Natural killer cell (primary cell): ENCODE results near the gene C10orf67. TPM values are rescaled to one million over a fixed set of nuclear protein-coding genes. Genes with fewer than 3 reads are reported as not detected.

Experiments used
- ATAC-seq, 3 donors: fragments of 150-1000 bp in 2 of 3; fragments of 200-7000 bp in 1 of 3; cut with Tn5 transposase; 1 replicate in 1 of 3; 2 replicates in 2 of 3; pipeline ENCODE4 v1.10.0; 2021; ENCODE audit warnings: mild to moderate bottlenecking in 2 of 3, moderate library complexity in 2 of 3
- DNase-seq, 2 donors: peaks; one replicate each; pipeline versions ENCODE4 v3.0.0 to v3.0.0-alpha.2; 2013 to 2021; ENCODE audit warnings: mixed read lengths in 1 of 2
- H3K27ac ChIP-seq: one replicate; pipeline ENCODE4 v1.5.1; 2013; ENCODE audit warnings: mild to moderate bottlenecking, low read length
- H3K27me3 ChIP-seq: one replicate; pipeline ENCODE4 v1.6.1; 2013; ENCODE audit warnings: low read length; ENCODE audit not compliant: control insufficient read depth, insufficient read depth
- H3K36me3 ChIP-seq: one replicate; pipeline ENCODE4 v1.6.1; 2013; ENCODE audit warnings: low read length; ENCODE audit not compliant: control insufficient read depth, insufficient read depth
- H3K4me1 ChIP-seq: one replicate; pipeline ENCODE4 v1.6.1; 2013; ENCODE audit warnings: low read length; ENCODE audit not compliant: control insufficient read depth, insufficient read depth
- H3K4me3 ChIP-seq: one replicate; pipeline ENCODE4 v1.5.1; 2013; ENCODE audit warnings: low read length
- H3K9me3 ChIP-seq: one replicate; pipeline ENCODE4 v1.6.1; 2013; ENCODE audit warnings: low read length; ENCODE audit not compliant: control insufficient read depth, insufficient read depth
- H3K27ac Mint-ChIP-seq, 2 donors: one replicate each; pipeline ENCODE4 v1.8.0; 2022; ENCODE audit warnings: mild to moderate bottlenecking in 2 of 2, mixed read lengths in 2 of 2, moderate library complexity in 1 of 2
- H3K27me3 Mint-ChIP-seq, 2 donors: one replicate each; pipeline ENCODE4 v1.8.0; 2022; ENCODE audit warnings: low read depth in 2 of 2, mixed read lengths in 2 of 2
- H3K36me3 Mint-ChIP-seq: one replicate; pipeline ENCODE4 v1.8.0; 2022; ENCODE audit warnings: mixed read lengths
- H3K4me1 Mint-ChIP-seq, 2 donors: one replicate each; pipeline ENCODE4 v1.8.0; 2022; ENCODE audit warnings: mixed read lengths in 2 of 2
- H3K4me3 Mint-ChIP-seq: one replicate; pipeline ENCODE4 v1.8.0; 2022; ENCODE audit warnings: mild to moderate bottlenecking, moderate library complexity, mixed read lengths
- H3K9me3 Mint-ChIP-seq, 2 donors: one replicate each; pipeline ENCODE4 v1.8.0; 2022; ENCODE audit warnings: mixed read lengths in 2 of 2
- WGBS: methylation state at CpG from one replicate; pipeline ENCODE4 v1.1.7; 2013; ENCODE audit warnings: missing lambda C conversion rate; ENCODE audit not compliant: insufficient coverage; 5-methylcytosine and 5-hydroxymethylcytosine counted together
- intact Hi-C: fragments of 100-400 bp; cut with micrococcal nuclease; formaldehyde crosslinking; loops from one replicate; pipeline ENCODE4 v1.14.2; 2022
- total RNA-seq, 4 donors: library from RNA; stranded (reverse); fragments of 120-200 nt in 1 of 4; gene quantifications; one replicate each; pipeline versions ENCODE4 v1.2.3 to v1.2.4, GENCODE V29; 2013 to 2022
- TF ChIP-seq, protein P1 (sequence below): fragments of 200-600 bp; IDR thresholded peaks from one replicate; pipeline ENCODE4 v1.8.0; 2022; ENCODE audit warnings: antibody characterized with exemption

C10orf67 gene
- total RNA-seq, 3 donors from 2014 or later (not counting 1 experiment from before 2014, with no cell fraction given), result not detected

DNA sequence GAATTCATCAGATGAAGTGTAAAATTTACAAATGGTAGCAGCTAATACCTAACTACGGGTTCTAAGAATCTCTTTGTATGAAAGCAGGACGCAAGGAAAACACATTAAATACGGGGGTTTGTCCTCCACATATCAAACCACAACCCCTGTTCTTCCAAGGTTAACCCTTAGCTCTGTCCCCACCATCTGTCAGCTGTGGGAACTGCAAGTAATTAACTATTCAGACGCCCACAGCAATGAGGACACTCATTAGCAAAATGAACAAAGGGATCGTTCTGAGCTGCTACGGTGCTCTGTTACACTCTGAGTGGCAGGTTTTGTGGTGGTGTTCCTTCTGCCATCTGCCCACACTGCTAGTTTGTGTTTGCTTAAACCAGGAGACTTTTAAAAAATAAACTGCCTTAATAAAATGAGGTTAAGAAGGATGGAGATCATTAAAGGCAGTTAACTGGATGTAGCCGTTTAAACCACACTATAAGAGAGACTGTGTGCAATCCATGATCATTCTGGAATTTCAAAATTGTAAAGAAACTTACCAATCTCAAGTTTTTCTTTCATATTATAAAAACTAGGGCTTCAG, 51.4 kb downstream of the C10orf67 start:
- Mint-ChIP-seq H3K4me1 (no peaks in the 10 kb centered on the region), H3K9me3 (no peaks in the 10 kb centered on the region), H3K4me3 (no peak overlapping the region), H3K36me3 (no peaks in the 10 kb centered on the region), H3K27ac (no peak overlapping the region), H3K27me3 (peaks cover 6 to 11% of the 10 kb centered on the region in 2 donors)
- no peak overlapping the region for H3K4me3 ChIP-seq
- intact Hi-C loops, result no loop called here
- TF ChIP-seq, protein P1, sequence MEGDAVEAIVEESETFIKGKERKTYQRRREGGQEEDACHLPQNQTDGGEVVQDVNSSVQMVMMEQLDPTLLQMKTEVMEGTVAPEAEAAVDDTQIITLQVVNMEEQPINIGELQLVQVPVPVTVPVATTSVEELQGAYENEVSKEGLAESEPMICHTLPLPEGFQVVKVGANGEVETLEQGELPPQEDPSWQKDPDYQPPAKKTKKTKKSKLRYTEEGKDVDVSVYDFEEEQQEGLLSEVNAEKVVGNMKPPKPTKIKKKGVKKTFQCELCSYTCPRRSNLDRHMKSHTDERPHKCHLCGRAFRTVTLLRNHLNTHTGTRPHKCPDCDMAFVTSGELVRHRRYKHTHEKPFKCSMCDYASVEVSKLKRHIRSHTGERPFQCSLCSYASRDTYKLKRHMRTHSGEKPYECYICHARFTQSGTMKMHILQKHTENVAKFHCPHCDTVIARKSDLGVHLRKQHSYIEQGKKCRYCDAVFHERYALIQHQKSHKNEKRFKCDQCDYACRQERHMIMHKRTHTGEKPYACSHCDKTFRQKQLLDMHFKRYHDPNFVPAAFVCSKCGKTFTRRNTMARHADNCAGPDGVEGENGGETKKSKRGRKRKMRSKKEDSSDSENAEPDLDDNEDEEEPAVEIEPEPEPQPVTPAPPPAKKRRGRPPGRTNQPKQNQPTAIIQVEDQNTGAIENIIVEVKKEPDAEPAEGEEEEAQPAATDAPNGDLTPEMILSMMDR, result no peak
- H3K36me3 ChIP-seq, result no peaks in the 10 kb centered on the region
- peak in 1 of 3 donors; percentile 45 for ATAC-seq
- no peaks in the 10 kb centered on the region for H3K9me3 ChIP-seq
- peak in 1 of 2 donors; percentile 45 for DNase-seq
- no peaks in the 10 kb centered on the region for H3K4me1 ChIP-seq
- H3K27me3 ChIP-seq, result no peaks in the 10 kb centered on the region
- H3K27ac ChIP-seq, result no peak overlapping the region
- WGBS, result 16% methylated on average over 6 of the region's 7 CpGs

DNA sequence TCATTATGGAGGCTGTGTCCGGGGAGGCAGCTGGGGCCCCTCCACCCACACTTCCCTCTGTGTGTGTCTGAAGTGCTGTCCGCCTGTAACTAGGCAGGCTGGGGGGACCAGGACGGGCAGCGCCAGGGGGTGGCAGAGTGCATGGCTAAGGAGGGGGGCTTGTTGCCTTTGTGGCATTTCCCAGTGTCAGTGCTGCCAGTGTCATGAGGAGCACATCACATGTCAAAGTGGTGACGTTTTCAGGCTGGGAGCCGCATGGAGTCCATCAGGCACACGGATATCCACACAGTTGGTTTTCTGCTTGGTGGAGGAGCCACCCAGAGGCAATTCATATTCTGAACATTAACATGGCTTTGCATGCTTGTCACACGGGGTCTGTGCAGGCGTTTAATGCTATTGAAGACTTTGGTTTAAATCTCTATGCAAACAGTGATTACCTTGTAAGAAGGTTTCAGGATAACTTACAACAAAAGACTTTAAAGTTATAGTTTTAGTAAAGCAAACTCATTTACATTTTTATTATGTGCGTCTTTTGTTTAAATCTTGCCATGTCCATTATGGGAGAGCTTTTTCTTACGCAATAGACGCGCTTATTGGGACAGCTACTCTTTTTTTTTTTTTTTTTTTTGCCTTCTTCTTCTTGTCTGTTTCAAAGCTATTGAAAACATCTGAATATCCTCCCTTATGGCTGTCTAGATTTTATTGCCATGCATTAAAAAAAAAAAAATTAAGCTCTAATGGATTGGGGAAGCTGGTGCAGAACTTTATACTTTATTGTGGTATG, 52.9 kb downstream of the C10orf67 start:
- Mint-ChIP-seq H3K4me1 (no peaks in the 10 kb centered on the region), H3K27ac (no peak overlapping the region), H3K27me3 (peaks cover 6 to 11% of the 10 kb centered on the region in 2 donors), H3K4me3 (no peak overlapping the region), H3K36me3 (no peaks in the 10 kb centered on the region), H3K9me3 (no peaks in the 10 kb centered on the region)
- H3K36me3 ChIP-seq, result no peaks in the 10 kb centered on the region
- WGBS, result 74% methylated on average over 11 of the region's 13 CpGs
- no peaks in the 10 kb centered on the region for H3K27me3 ChIP-seq
- H3K4me1 ChIP-seq, result no peaks in the 10 kb centered on the region
- no peaks in the 10 kb centered on the region for H3K9me3 ChIP-seq
- no peak overlapping the region for H3K27ac ChIP-seq
- TF ChIP-seq, protein P1, result no peak
- DNase-seq (no peak), ATAC-seq (no peak)
- H3K4me3 ChIP-seq, result no peak overlapping the region
- intact Hi-C loops, result no loop called here

DNA sequence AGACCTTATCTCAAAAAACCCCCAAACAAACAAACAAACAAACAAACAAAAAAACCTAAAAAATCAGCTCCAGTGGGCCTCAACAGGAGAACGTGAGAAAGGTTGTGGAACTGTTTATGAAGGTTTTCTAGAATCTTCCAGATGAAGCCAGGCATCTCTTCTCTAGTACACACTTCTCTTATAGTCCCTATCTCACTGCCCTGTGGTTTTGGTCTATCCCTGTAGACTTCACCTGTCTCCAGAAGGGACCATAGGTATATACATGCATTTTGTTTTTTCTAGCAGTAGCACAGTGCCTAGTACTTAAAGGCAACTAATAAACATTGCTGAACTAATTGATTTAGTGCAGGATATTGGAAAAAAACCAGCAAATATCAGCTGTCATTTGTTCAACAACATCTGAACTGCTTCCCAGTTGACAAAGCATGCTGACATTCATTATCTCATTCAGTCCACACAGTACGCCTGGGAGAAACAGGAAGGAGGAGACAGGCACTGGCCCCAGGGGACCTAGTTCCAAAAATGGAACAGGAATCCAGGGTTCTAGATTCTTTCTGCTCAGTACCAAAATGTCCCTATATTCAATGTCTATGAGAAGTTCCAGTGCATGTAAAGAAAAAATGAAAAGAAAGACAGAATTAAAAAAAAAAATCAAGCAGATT, 59.8 kb downstream of the C10orf67 start:
- Histone ChIP-seq H3K4me1 (no peaks in the 10 kb centered on the region), H3K27me3 (no peaks in the 10 kb centered on the region), H3K27ac (no peak overlapping the region), H3K4me3 (no peak overlapping the region), H3K36me3 (no peaks in the 10 kb centered on the region), H3K9me3 (no peaks in the 10 kb centered on the region)
- 60% methylated on average over 1 of the region's 2 CpGs for WGBS
- DNase-seq, result no peak
- TF ChIP-seq, protein P1, result no peak
- no peaks in the 10 kb centered on the region for H3K9me3 Mint-ChIP-seq
- no peak overlapping the region for H3K27ac Mint-ChIP-seq
- H3K4me1 Mint-ChIP-seq, result no peaks in the 10 kb centered on the region
- H3K27me3 Mint-ChIP-seq, result peaks cover 4 to 8% of the 10 kb centered on the region in 2 donors
- intact Hi-C loops, result no loop called here
- no peak for ATAC-seq
- no peaks in the 10 kb centered on the region for H3K36me3 Mint-ChIP-seq
- H3K4me3 Mint-ChIP-seq, result no peak overlapping the region
